Fibroblast of skin of left biceps (primary cell): ENCODE results near the gene CCDC175.

Experiments
- DNase-seq, 2 experiments: peaks; one replicate each; pipeline ENCODE4 v3.0.0-alpha.2; 2013; ENCODE audit warnings: low read depth in 2 of 2

The CCDC175 gene

DNA sequence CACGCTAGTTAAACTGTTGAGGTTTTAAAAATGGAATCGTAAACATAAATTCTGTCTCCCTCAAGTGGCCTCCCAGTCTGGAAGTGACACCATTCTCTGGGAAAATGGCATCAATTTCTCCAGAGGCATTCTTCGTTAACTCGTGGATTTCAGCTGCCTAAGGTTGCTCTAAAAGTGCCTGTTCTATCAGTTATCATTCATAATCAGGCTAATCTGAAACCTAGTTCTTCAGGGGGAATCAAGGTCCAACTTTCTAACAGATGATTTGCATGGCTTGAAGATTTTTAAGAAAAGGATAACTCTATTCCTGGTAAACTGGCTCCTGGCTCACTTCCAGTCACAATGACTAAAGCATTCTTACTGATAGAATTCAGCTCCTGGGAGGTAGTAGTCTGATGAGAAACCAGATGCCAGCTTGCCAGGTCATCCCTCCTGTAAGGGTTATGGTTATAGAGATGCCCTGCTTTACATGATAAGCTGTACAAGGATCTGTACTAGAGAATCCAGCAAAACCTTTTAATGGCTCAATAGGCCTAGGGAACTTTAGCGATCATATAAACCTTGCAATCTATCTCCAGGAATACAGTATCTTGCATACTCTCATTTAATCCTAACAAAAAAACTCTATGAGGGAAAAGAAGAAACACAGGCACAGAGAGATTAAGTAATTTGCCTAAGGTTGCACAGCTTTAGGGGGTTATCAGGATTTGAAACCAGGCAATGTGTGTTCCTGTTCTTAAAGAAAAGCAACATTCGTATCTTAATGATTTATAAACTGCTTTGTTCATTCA is 93.9 kb downstream of the CCDC175 start:
- DNase-seq = peak; percentile 79 to 83

DNA sequence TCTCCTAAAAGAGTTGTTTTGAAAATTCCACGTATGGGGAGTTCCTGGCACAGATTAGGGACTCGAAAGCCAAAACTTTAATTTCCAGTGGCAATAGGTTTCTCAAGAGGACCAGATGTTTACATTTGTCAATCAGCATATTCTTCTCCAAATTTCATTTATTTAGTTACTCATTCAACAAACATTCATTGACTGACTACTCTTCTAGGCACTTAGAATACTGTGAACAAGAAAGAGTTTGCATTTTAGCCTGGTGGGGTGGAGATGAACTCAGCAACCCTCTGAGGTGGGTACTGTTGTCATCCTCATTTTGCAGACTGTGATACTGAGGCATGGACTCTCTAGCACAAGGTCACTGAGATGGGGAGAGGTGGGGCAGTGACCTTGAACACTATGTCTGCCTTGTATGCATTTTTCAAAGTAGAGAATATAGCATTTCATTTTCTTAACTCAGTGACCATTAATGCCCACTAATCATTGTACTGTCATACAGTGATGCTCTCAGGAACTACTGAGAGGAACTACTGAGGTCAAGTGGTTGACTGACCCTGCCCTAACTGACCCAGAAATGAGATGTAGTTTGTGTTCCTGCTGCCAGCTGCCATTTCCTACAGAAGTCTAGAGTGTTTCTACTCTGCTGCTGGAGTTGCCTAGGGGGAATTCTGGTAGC is 94.6 kb downstream of the CCDC175 start:
- peak; percentile 58 to 71 for DNase-seq

DNA sequence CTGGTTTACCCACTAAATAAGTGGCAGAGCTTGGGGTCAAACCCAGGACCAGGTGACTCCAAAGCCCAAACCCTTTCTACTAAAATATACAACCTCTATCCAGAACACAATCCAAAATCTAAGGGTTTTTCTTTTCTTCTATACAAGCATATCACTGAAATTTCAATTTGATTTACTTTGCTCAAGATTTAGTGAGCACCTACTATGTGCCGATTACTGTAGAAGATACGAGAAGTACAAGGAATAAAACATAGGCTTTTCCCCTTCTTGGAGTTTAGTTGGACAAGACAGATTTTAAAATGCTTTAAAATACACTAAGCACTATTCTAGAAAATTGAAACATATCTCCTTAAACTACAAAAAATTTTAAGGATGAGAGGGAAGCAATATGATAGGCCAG is 95.2 kb downstream of the CCDC175 start:
- DNase-seq = no peak

DNA sequence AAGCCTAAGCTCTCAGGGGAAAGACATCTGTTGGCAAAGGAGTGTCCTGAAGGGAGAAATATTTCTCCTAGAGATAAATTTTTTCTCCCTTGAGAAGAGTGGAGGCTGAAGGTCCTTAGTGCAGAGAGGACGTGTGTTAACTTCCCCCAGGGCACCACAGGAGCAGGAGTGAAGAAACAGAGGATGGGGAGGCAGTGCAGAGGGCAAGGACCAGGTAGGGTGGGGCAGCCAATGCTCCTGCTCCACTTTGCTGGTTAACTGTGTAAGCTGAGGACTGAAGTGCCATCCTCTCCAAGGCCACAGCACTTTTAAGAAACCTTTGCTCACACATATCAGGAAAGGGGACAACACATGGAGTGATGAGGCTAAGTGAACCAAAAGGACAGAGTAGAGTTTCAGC is 96.4 kb downstream of the CCDC175 start:
- DNase-seq = no peak

DNA sequence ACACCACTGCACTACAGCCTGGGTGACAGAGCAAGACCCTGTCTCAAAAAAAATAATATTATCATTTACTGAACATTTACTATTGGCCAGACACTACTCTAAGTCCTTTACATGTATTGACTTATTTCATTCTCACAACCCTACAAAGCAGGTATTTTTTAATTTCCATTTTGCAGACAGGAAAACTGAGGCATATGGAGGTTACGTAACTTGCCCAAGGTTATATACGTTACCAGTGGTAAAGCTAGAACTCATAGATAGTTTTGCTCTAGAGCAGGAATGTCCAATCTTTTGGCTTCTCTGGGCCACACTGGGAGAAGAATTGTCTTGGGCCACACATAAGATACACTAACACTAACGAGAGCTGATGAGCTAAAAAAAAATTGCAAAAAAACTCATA is 98.1 kb downstream of the CCDC175 start:
- DNase-seq = no peak

DNA sequence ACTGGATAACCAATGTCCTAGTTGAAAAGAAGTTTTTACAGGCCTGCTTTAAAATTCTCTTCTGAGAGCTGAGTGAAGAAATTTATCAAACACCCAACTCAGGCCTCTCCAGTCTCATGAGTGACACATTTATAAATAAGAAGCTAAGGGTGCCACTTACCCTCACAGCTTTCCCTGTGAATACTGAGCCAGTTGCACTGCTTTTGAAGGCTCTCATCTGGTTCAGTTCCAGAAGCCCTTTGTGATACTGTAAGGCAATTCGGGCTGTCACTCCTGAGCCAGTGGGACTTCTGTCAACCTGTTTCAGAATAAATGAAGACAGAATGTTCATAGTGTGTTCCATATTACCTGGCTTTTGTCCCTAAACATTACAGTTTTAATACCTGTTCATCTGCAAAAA is 100.9 kb downstream of the CCDC175 start:
- DNase-seq = no peak

DNA sequence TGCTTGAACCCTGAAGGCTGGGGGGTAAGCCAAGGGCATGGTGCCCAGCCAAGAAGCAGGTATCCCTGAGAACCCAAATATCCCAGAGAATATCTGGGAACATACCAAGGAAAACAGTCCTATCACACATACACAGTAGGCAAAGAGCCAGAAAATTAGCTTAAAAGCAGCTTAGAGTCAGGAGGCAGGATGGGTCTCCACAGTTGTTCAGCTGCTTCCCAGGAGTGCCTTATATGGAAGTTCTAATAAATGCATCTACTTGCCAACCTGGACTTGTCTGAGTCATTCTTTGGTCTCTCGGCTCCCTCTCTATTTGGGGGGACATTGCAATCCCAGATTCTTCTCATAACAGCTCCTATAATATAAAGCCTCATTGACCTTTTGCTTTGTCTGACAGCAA is 102.4 kb downstream of the CCDC175 start:
- peak; percentile 53 to 61 for DNase-seq

DNA sequence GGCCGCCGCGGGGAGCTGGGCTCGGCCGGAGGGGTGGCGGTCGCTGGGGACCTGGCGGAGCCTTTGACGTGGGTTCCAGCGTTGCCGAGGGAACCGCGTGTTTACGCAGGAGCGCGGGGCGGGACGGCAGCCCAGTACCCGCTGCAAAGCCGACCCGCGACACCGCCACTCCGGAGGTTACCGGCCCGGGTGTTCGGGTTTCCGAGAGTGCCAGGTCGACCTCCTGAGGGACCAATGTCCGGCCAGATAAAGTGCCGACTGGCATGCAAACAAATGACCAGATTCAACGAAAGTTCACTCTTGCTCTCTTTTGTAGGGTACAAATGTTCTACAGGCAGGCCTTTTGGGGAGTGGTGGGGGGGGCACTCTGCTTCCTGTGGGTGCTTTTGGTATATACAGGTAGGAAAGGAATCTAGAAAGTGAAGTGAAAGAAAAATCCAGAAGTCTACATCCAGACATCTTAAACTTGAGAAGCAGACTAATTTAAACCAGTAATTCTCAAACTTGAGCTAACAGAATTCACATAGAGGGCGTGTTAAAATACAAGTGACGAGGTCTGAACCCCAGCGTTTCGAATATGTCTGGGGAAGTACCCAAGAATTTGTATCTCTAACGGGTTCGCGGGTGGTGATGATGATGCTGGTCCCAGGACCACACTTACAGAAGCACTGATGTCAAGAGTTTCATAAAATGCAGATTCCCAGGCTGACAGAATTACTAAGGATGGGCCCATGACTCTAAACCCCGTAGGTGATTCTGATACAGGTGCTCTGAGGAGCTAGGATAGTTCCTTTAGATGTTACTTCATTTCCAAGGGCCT is 111.1 kb downstream of the CCDC175 start, which contains the start of gene GPR135:
TSS of gene GPR135 (minus strand) at position 65 of the 820 bp plus-strand sequence. CDS start 154 bp downstream, outside the sequence.
- no peak for DNase-seq

DNA sequence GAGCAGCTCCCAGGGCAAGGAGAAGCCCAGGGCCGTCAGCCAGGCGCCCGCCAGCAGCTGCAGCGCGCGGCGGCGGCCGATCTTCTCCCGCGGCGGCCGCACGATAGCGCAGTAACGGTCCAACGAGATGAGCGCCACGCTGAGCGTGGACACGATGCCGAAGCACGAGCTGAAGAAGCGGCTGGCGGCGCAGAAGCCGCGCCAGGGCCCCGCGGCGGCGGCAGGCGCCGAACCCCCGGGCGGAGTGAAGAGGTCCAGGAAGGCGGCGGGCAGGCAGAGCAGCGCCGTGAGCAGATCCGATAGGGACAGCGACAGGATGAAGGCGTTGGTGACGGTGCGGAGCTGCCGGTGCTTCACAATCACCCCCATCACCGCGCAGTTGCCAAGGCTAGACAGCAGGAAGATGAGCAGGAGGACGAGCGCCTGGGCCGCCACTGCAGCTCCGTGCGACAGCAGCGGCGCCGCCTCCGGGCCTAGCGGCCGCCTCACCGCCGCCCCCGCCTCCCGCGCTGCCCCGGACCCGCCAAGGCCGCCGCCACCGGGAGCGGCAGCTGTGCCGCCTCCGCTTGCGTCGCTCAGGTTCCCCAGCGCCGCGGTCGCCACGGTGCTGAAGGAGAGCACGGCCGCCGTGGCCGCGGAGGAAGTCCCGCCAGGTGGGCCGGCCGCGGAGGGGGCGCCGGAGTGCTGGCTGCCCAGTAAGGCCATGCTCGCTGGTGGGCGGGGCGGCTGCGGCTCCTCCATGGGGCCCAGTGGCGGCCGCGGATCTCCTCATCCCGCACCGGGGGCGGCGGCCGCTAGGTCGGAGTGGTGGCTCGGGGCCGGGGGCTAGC is 111.9 kb downstream of the CCDC175 start:
- DNase-seq = no peak

DNA sequence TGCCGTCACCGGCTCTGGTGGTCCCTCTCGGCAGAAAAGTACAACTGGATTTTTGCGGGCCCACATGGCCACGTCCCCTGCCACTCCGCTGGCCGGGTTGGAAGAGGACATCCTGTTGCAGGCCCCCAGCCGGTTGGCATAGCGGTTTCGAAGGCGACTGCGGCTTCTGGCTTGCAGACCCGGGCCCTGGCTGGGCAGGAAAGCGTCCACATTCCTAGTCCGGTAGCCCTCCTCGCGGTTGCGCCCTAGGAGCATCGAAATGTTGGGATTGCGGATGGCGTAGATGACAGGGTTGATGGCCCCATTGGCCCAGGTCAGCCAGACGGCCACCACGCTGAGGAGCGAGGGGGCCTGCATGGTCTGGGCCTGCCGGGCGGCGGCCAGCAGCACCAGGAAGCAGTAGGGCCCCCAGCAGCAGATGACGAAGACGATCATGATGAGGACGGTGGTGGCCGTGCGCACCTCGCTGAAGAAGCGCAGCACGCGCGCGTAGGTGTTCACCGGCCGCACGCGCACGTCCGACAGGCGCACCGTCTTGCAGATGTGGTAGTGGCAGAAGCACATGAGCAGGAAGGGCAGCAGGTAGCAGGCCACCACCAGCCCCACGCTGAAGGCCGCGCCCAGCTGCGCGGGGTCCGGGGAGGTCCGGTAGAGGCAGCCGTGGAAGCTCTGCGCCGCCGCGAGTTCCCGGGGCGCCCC is 112.7 kb downstream of the CCDC175 start:
- DNase-seq = no peak

DNA sequence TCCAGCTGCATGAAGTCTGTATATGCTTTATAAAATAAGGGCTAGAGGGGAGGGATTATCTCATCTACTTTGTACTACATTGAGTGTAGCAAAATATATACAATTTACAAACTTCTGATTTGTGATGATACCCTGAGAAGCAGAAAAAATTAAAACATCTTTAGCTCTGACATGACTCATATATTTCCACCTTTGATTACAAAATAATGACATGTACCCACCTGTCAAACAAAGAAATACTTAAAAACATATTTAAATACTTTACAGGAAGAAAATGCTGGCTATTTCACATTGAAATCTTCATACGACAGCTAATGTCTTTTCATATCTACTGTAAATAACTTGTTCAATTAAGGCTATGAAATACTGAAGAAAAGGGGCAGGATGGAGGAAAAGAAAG is 114.7 kb downstream of the CCDC175 start:
- DNase-seq = no peak

DNA sequence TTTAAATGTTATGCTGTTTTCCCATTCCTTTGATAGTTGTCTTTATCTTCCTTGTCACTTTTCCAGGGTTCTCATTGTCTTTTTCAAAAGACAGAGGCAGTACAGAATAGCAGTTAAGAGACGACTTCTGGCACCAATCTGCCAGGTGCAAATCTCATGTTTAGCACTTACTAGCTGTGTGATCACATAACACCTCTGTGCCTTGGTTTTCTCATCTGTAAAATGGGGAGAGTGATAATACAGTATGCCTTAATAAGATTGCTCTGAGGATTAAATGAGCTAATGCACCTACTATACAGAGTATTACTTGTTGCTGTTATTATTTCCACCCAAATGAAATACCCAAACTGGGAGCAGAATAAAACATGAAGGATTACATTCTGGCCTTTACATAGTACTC is 116.2 kb downstream of the CCDC175 start:
- no peak for DNase-seq

DNA sequence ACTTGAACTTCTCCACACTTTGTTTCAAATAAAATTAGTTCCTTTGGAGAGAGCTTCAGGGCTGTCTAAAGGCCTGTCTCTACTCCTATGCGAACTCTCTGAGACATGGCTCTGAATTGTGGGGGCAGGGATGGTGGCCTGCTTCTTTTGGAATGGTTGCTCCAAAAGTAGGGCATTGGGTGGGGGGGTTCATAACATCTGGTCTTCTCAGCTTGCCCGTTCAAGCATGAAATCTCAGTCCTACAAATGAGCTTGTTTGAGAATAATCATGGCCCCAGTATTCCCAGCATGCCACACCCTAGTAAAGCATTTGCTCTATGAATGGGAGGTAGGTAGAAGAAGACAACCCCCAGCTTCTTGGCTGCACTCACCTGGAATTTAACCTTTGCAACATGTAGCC is 118.1 kb downstream of the CCDC175 start:
- DNase-seq = no peak

DNA sequence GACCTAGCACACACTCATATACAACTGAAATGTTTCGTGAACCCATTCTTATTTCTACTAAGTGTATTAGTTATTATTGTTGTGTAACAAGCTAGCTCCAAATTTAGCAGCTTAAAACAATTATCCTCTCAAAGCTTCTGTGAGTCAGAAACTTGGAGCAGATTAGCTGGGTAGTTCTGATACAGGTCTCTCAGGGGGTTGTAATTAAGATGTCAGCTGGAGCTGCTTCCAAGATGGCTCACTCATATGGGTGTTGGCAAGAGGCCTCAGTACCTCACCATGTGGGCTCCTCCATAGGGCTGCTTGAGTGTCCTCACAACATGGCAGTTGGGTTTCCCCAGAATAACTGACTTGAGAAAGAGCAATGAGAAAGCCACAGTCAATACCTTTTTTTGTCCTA is 121.2 kb downstream of the CCDC175 start:
- peak; percentile 62 to 65 for DNase-seq
